Jurkat, Clone E6-1 (cell line): ENCODE measurements around the gene KDM2B.

Experiments
- DNase-seq: peaks from one replicate; pipeline ENCODE4 v3.0.0-alpha.2; 2011; ENCODE audit warnings: low read depth, low spot score
- H3K4me3 ChIP-seq: 2 replicates; pipeline ENCODE4 v1.5.1; 2011; ENCODE audit warnings: mild to moderate bottlenecking, low read length, control low read depth, moderate library complexity

KDM2B gene

DNA sequence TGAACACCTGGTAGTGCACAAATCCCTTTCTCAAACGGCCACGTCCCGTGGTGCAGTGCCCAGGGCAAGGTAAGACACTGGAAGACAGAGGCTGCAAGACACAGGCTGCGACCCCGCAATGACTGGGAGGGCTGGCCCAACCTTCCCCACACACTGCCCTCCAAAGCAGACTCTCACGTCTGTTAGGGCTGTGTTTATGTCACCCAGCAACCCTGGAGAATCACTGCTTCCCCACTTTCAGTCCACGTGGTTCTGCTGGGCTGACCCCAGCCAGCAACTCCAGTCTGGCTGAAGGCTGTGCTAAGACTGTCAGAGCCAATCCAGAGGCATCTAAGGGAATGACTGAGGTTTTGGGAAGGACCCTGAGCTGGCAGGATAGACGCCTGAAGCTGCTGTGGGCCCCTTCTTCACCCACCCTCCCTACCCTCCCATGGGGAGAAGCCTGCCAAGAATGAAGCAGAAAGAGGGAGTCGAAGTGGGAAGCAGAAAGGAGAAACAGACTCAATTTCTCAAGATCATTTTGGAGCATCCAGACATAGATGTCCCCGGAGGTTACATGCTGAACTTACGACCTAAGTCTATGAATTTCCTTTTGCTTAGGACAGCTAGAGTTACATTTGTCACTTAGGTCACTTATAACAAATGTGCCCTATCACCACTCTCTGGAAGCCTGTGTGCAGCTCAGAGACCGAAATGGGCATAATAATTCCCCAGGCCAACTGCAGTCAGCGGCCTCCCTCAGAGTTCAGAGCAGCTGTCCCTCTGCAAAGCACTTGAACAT lies 11.7 kb downstream of the KDM2B start:
- no peak overlapping the region for H3K4me3 ChIP-seq
- no peak for DNase-seq

DNA sequence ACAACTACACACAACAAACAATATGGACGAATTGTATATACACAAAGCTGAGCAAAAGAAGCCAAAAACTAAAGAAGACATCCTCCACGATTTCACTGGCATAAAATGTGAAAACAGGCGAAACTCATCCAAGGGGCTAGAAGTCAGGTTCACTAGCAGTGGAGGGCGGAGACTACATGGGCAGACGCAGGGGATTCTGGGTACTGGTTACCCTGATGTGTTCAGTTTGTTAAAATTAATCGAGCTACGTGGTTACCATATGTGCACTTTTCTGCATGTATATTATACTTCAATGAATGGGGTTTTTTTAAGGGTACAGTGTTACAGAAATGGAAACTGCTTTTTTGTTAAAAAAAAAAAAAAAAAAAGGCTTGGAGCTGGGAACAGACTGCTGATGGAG lies 12.3 kb downstream of the KDM2B start:
- no peak overlapping the region for H3K4me3 ChIP-seq
- DNase-seq = no peak

DNA sequence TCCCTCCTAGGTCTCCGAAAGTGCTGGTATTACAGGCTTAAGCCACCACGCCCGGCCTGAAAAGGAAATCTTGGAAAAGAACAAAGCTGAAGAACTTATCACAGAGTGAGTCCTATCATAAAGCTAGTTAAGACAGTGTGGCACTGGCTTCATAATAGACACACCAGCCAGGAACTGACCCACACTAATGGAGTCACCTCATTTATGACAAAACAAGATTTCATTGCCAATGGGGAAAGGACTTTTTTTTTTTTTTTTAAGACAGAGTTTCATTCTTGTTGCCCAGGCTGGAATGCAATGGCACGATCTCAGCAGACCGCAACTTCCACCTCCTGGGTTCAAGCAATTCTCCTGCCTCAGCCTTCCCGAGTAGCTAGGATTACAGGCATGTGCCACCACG lies 15.7 kb downstream of the KDM2B start:
- DNase-seq = no peak

DNA sequence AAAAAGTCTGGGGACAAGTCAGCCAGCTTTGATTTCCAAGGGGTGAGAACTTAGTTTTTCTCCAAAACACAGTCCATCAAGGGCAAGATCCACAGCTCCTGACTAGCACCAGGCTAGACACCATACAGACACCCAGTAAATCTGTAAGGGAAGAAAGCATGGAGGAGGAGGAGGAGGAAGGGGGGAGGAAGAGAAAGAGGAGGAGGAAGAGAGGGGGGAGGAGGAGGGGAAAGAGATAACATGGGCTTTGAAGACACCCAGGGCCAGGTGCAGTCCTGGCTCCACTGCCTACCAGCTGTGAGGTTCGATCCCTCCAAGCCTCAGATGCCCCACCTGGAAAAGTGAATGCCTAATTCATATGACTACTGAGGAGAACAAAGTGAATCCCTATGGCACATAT lies 18.3 kb downstream of the KDM2B start:
- DNase-seq = no peak
- H3K4me3 ChIP-seq = no peak overlapping the region

More for the DNA sequence above, 15.7 kb downstream of the KDM2B start:
- no peak overlapping the region for H3K4me3 ChIP-seq

DNA sequence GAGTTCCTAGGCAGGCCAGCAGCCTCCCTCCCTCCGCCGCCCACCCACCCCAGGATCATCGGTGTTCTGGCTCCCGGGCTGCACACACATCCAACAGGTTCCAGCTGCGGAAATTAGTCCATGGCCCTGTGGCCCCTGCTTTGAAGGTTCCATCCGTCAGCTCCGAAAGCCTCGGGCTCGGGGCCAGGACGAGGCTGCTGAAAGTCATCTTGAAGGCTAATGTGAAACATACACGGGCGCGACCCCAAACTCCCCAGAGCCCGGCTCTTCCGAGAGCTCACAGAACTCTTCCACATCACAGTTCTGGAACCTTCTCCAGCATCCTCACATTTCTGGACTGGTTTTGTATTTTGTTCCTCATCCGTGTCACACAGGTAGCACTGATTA lies 19.8 kb downstream of the KDM2B start:
- H3K4me3 ChIP-seq = no peak overlapping the region
- no peak for DNase-seq

DNA sequence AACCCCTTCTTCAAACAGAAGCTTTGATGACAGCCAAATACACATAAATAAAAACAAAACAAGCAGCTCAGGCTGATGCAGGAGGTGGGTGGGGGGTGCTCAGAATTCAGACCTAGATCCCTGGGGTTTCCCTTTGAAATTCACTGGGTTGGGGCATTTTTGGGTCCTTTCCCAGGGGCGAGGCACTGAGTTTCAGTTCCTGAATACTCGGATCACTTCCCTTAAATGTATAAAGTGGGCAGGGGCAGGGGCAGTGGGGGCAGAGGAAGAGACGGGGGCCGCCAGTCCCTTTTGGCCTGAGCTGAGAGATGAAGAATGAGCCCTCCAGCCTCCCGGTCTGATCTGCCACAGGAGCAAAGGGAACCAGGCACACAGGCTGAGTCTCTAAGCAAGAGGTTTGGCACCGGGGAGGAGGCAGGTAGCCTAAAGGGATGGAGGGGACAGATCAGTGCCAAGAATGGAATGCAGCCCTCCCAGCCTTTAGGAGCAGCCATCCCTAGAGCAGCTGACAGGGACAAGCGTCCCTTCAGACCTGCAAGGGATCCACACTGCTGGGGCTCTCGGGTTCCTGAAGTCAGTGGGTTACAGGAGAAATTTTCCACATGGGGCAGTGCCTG lies 20.3 kb downstream of the KDM2B start:
- DNase-seq = no peak
- no peak overlapping the region for H3K4me3 ChIP-seq

DNA sequence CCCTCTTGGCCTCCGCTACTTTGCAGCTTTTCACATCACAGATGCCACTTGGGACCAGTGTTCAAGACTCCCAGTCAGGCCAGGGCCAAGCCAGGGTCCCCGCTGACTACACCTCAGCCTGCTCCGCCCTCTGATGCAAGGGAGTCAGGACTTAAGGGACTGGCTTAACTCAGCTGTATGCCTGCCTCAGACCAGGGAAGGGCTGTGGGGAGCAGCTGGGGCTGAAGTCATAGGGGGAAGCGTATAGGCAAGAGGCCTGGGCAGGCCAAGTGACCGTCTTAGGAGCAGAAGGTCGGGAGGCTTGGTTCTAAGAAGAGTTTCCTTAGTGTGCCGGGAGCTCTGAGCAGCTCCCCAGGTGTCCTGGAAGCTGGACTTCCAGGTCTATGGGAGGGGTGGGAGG lies 21.9 kb downstream of the KDM2B start:
- no peak overlapping the region for H3K4me3 ChIP-seq
- no peak for DNase-seq

DNA sequence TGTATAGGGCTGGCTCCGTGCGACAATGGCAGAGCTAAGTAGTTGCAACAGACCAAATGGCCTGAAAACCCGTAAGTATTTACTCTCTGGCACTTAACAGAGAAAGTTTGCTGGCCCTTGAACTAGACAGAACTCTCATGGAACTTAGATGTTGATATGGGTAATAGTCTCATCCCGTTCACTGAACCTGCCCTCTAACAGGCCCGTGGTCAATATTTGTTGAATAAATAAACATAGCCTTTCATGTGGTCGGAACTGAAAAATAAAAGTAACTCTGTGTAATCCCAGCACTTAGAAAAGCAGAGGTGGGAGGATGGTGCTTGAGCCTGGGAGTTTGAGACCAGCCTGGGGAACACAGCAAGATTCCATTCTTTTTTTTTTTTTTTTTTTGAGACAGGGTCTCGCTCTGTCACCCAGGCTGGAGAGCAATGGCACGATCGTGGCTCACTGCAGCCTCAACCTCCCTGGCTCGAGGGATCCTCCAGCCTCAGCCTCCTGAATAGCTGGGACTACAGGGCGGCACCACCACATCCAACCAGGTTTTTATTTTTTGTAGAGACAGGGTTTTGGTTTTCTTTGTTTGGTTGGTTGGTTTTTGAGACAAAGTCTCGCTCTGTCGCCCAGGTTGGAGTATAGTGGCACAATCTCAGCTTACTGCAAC lies 29.7 kb downstream of the KDM2B start:
- no peak overlapping the region for H3K4me3 ChIP-seq
- DNase-seq = no peak

DNA sequence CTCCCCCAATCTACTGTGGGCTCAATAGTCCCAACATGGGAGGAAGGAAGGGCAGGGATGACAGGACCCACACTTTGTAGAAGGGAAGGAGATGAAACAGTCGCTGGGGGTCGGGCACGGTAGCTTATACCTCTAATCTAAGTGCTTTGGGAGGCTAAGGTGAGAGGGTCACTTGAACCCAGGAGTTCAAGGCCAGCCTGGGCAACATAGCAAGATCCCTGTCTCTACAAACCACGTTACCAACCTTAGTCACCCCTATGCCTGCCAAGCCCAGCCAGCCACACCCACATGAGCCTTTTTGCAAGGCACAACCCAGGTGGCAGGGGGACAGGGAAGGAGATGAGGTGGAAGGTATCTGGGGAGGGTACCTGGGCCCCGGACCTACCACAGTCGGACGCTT lies 31.7 kb downstream of the KDM2B start:
- DNase-seq = no peak

DNA sequence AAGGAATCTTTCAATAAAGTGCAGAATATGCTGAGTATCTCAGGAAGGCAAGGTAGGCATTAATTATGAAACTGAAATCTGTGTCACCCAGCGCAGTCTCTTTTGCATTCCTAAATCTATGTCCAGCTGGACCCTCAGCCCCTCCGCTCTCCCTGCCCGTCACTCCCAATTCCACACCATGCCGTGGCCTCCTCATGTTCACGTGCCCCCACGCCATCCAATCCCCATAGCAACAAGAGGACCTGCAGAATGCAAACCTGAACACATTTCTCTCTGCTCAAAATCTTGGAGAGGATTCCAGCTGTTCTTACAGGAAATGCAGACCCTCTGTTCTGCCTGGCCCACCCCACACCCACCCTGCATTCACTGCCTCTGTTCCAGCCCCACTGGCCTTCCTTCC lies 35.3 kb downstream of the KDM2B start:
- no peak for DNase-seq
- no peak overlapping the region for H3K4me3 ChIP-seq

More for the DNA sequence above, 31.7 kb downstream of the KDM2B start:
- no peak overlapping the region for H3K4me3 ChIP-seq

DNA sequence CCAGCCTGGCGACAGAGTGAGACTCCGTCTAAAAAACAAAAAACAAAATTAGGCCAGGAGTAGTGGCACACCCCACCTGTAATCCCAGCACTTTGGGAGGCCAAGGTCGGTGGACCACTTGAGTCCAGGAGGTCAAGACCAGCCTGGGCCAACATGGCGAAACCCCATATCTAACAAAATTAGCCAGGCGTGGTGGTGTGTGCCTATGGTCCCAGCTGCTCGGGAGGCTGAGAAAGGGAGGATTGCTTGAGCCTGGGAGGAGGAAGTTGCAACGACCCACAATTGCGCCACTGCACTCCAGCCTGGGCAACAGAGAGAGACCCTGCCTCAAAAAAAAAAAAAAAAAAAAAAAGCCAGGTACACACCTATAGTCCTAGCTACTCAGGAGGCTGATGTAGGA lies 37.0 kb downstream of the KDM2B start:
- no peak for DNase-seq

DNA sequence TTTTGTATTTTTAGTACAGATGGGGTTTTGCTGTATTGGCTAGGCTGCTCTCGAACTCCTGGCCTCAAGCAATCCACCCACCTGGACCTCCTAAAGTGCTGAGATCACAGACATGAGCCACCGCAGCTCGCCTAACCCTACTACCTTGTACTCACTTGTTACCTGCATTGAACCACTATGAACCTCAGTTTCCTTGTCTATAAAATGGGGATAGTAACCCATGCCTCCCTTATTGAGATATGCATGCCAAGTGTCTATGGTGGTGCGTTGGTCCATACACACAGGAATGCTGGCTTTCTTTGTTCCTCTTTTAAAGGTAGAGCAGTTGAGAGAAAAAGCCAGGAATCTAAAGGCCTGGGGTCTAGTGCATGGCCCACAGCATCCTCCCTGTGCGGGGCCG lies 40.9 kb downstream of the KDM2B start:
- no peak for DNase-seq
- H3K4me3 ChIP-seq = no peak overlapping the region

More for the DNA sequence above, 37.0 kb downstream of the KDM2B start:
- H3K4me3 ChIP-seq = no peak overlapping the region

DNA sequence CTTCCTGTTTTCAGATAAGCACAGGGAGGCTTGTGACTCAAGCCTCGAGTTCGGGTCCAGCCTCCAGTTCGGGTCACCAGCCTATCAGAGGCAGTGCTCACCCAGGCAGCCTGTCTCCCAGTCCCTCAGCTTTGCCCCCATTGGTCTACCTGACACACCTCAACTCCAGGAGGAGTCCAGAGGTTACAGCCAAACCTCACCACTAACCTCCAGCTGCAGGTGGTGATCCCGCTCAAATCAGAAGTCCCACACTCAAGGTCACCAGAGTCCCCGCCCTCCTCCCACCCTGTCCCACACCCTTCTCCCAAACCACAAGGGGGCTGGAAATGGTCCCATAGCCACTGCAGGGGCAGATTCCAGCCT lies 42.1 kb downstream of the KDM2B start:
- H3K4me3 ChIP-seq = peak overlapping the region; percentile 52; the same call in 1 of the 2 replicates
- DNase-seq = no peak

DNA sequence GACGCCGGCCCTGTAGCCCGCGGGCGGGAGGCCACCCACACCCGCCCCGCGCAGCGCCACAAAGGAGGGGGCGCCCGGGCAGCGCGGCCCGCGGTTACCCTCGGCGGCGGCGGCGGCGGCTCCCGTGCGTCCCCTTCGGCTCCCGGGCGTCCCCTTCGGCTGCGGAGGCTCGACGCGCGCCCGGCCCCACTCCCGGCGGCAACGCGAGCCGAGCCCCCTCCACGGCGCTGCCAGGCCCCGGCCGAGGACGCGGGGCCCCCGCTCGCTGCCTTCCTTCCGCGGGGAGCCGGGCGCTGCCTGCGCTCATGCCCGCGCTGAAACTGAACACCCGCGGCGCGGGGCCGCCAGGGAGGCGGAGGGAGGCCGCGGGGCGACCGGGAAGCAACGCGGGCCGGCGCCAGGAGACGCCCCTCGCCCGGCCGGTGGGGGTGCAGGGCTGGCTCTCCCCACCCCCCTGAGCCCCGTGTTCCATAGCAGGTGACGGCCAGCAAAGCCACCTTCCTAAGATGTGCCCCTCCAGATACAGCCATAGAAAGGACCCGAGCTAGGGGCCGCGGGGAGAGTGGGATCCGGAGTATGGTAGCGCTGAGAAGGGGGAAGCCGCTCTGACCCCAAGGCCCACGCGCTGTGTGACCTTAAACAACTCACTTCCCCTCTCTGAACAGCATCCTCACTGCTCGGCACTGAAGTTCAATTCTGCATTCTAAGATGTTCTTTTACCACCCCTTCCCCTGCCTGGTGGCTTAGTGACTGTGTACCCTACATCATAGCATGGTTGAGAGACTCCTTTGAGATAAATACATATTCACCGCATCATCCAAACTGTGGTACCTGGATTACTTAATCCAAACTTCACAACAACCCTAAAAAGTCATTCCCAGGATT lies 42.8 kb downstream of the KDM2B start:
- H3K4me3 ChIP-seq = peak overlapping the region; percentile 52
- DNase-seq = no peak

DNA sequence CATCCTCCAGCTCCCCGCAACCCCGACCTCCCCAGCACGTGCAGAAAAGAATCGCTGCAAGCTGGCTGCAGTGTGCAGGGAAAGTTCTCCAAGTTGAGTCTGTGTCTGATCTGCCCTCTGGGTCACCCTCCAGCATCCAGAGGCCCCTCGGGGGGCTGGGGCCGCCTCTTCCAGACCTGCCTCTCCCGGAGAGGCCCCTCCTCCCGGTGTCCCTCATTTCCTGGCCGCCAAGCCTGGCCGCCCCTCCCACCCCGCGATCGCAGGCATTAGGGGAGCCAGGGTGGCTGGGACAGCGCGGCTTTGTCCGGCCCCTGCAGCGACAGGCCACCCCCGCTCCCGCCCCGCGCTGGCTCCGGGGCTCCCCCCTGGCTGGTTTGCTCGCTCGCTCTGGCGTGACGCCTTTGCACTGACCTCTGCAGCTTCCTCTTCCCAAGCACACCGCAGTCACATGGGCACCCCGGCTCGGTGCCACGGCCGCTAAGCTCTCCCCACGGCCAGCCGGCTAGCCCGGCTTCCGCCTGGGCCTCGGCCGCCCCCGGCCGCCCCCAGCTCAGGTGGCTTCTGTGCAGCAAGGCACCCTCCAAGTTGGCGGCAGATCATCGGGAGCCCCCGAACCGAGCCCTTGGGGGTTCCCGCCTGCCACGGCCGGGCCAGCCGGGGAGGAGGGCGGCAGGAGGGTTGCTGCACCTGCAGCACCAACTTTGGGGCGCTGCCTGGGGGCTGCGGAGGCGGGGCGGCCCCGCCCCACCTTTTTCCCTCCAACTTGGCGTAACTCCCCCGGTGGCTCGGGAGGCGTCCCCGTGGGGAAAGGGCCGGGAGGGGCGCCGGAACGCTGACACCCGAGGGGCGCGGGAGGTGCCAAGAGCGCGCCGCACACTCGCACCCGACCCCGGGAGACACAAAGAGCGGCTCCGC lies 43.7 kb downstream of the KDM2B start:
- no peak for DNase-seq

DNA sequence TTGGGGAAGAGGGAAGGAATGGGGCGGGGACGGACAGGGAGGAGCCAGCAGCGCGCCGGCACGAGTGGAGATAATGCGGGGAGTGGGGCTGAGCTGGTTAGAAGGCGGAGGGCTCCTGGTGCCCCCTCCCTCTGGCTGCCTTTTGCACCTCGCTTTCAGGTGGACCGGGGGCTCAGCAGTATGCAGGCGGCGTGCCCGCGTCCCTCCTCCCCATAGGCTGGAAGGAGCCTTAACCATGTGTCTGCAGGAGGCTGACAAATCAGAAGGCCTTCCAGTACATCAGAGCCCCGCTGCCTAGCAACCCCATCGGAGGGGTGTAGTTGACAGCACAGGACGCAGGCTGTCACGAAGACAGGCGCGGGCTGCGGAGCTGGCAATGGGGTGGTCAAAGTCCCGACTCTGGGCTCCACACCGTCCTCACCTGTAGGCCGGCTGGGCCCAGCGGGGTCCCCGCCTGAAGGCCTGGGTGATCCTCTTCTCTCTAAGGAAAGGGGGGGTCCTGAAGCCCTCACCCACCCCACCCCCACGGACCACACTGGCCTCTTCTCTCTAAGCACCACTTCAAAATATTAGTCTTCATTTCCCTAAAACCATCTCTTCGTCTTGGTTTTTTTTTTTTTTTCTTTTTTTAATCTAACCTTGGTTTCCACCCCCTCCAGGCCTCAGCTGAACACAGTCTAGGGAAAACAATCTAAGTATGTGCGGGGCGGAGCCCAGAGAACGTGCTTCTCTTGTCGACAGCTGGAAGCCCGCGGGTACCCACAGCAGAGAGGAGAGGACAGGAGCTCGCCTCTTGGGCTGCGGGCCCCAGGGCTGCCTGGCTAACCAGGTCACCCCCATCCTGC lies 44.5 kb downstream of the KDM2B start:
- H3K4me3 ChIP-seq = peak overlapping the region; percentile 49
- peak; percentile 55 for DNase-seq

More for the DNA sequence above, 43.7 kb downstream of the KDM2B start:
- peak overlapping the region; percentile 49 for H3K4me3 ChIP-seq

DNA sequence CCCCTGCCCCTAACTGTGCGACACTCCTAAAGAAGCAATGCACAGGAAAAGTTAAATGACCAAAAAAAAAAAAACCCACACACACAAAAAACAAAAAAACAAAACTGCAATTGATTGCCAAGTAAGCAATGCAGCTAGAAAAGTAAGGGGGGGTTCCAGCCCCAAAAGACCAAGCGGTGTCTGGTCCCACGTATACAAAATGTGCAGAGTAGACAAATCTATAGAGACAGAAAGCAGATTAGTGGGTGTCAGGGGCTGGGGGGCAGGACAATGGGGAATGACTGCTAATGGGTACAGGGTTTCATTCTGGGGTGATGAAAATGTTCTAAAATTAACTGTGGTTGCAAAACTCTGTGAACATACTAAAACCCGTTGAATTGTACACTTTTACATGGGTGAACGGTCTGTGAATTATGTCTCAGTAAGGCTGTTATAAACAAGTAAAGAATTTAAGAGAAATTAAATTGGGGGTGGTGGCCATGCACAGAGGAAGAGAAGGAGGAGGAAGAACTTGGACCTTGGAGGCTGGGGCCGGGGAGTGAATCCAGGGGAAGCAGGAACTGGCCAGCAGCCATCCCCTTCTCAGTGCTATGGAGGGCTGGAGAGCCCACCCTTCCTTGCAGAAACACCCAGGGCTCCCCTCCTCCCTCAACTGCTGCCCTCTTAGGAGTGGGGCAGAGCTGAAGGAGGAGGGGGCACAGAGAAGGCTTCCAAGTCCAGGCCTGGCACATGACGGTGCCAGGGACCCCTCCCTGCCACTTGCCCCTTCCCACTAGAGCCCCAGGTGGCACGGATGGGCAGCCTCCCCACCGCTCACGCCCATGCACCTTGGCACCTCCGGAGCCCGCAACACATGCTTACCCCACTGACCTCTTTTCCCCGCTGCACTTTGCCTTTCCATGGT lies 45.4 kb downstream of the KDM2B start:
- no peak for DNase-seq
- no peak overlapping the region for H3K4me3 ChIP-seq
